ENCODE measurements around the gene CSNK1G1.

DNA sequence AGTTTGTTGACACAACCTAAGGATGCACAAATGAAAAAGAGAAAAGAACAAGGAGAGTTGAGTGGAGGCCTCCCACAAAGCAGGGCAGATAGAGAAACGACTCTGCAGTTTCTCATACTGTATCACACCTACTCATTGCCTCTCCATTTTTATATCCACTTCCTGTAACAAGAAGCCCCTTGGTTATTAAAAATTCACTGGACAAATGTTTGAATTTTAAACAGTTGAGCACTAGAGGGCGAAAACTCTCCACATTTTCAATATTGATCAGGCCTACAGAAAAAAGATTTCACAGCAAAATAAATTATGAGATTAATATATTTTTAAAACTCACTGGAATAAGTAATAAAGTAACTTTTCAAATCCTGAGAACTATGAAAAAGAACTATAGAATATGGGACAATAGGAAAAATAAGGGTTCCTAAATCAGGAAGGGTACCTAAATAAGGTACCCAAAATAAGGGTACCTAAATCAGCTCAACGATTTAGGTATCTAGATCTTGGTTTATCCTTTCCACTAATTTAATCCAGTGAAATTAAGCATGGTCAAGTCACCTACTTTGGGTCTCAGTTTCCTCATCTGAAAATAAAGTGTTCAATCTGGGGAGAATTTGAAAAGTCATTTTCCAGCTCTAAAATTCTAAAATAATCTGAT, 146.2 kb downstream of the CSNK1G1 start:
- TF ChIP-seq, protein P1, sequence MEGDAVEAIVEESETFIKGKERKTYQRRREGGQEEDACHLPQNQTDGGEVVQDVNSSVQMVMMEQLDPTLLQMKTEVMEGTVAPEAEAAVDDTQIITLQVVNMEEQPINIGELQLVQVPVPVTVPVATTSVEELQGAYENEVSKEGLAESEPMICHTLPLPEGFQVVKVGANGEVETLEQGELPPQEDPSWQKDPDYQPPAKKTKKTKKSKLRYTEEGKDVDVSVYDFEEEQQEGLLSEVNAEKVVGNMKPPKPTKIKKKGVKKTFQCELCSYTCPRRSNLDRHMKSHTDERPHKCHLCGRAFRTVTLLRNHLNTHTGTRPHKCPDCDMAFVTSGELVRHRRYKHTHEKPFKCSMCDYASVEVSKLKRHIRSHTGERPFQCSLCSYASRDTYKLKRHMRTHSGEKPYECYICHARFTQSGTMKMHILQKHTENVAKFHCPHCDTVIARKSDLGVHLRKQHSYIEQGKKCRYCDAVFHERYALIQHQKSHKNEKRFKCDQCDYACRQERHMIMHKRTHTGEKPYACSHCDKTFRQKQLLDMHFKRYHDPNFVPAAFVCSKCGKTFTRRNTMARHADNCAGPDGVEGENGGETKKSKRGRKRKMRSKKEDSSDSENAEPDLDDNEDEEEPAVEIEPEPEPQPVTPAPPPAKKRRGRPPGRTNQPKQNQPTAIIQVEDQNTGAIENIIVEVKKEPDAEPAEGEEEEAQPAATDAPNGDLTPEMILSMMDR (IDR thresholded peaks at IDR 0.05; ENCODE audit: low read length), result peak; percentile 52
- TF ChIP-seq EZH2 (IDR thresholded peaks at IDR 0.05; ENCODE audit: borderline replicate concordance, low read length), result no peak

All from OCI-LY1 (cell line).